ENCODE measurements around the gene RCVRN. TPM values are rescaled to one million over a fixed set of nuclear protein-coding genes. Genes with fewer than 3 reads are reported as not detected.

The RCVRN gene
- total RNA-seq, 1 donor from 2014 or later, result 0.38 TPM

DNA sequence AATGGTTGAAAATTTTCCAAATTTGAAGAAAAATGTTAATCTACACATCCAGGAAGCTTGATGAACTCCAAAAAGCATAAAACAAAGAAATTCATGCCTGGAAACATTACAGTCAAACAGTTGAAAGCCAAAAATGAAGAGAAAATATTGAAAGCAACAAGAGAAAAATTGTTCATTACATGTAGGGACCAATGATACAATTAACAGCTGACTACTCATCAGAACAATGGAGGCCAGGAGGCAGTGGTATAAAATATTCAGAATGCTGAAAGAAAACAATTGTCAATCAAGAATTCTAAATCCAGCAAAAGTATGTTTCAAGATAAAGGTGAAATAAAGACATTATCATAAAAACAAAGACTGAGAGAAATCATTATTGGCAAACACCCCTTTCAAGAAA, 21.6 kb downstream of the RCVRN start:
- Mint-ChIP-seq H3K27ac (no peak overlapping the region), H3K27me3 (no peaks in the 10 kb centered on the region), H3K36me3 (ENCODE audit: low read depth) (no peaks in the 10 kb centered on the region), H3K9me3 (peaks cover 19% of the 10 kb centered on the region), H3K4me1 (no peaks in the 10 kb centered on the region), H3K4me3 (no peak overlapping the region)
- intact Hi-C loops (cut with micrococcal nuclease), result no loop called here
- ATAC-seq (ENCODE audit: low read depth) (no peak), DNase-seq (no peak)
- ChIA-PET POLR2A (no interaction called here), CTCF (no interaction called here)
- TF ChIP-seq, protein P1, sequence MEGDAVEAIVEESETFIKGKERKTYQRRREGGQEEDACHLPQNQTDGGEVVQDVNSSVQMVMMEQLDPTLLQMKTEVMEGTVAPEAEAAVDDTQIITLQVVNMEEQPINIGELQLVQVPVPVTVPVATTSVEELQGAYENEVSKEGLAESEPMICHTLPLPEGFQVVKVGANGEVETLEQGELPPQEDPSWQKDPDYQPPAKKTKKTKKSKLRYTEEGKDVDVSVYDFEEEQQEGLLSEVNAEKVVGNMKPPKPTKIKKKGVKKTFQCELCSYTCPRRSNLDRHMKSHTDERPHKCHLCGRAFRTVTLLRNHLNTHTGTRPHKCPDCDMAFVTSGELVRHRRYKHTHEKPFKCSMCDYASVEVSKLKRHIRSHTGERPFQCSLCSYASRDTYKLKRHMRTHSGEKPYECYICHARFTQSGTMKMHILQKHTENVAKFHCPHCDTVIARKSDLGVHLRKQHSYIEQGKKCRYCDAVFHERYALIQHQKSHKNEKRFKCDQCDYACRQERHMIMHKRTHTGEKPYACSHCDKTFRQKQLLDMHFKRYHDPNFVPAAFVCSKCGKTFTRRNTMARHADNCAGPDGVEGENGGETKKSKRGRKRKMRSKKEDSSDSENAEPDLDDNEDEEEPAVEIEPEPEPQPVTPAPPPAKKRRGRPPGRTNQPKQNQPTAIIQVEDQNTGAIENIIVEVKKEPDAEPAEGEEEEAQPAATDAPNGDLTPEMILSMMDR (IDR thresholded peaks at IDR 0.05), result no peak

DNA sequence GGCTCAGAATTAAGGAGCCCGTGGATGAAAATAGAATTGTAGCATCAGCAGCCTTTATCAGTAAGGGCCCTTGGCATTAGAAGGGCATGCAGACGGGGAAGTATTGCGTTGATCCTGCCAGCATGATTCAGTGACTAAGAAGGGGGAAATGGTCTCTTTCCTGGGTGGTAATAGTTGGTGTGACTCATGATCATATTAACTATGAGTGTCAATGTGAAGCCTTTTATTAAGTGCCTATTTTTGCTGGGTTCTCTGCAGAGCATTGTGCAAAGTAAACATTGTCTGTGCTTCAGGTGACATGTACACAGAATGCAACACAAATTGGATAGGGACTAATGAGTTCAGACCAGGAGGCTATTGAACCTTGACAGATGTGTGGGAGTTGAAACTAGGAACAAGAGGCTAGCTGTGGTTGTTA, 24.5 kb downstream of the RCVRN start:
- ATAC-seq (ENCODE audit: low read depth) (no peak), DNase-seq (no peak)
- POLR2A ChIA-PET, result no interaction called here
- Mint-ChIP-seq H3K27me3 (no peaks in the 10 kb centered on the region), H3K36me3 (ENCODE audit: low read depth) (no peaks in the 10 kb centered on the region), H3K27ac (no peak overlapping the region), H3K9me3 (peaks cover 19% of the 10 kb centered on the region), H3K4me3 (no peak overlapping the region), H3K4me1 (no peaks in the 10 kb centered on the region)
- TF ChIP-seq, protein P1 (IDR thresholded peaks at IDR 0.05), result no peak
- CTCF ChIA-PET, result no interaction called here
- intact Hi-C loops (cut with micrococcal nuclease), result no loop called here

DNA sequence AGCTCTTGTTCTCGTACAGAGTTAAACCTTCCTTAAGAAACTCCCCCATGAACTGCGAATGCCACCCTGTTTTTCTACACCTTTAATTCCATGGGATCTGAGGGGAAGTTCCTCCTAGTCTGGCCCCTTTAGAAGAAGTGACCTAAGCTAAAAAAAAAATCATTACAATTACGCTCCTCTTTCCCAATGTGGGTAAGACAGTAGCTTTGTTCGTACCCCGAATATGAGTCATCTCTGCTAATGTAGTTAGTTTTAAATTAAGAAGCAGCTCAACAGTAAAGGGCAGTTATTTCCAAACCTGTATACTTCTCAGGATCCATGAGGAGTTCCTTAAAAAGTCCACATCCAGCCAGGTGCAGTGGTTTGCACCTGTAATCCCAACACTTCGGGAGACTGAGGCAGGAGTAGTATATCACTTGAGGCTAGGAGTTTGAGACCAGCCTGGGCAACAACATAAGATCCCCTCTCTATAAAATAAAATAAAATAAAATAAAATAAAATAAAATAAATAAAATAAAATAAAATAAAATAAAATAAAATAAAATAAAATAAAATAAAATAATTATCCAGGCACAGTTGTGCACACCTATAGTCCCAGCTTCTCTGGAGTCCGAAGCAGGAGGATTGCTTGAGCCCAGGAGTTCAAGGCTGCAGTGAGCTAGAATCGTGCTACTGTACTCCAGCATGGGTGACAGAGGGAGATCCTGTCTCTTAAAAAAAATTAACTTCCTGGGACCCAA, 26.1 kb downstream of the RCVRN start:
- intact Hi-C loops (cut with micrococcal nuclease), result no loop called here
- Mint-ChIP-seq H3K4me3 (no peak overlapping the region), H3K36me3 (ENCODE audit: low read depth) (no peaks in the 10 kb centered on the region), H3K27me3 (no peaks in the 10 kb centered on the region), H3K27ac (no peak overlapping the region), H3K4me1 (no peaks in the 10 kb centered on the region), H3K9me3 (peaks cover 19% of the 10 kb centered on the region)
- TF ChIP-seq, protein P1 (IDR thresholded peaks at IDR 0.05), result no peak
- ATAC-seq (ENCODE audit: low read depth) (no peak), DNase-seq (no peak)
- CTCF ChIA-PET, result no interaction called here
- POLR2A ChIA-PET, result no interaction called here

DNA sequence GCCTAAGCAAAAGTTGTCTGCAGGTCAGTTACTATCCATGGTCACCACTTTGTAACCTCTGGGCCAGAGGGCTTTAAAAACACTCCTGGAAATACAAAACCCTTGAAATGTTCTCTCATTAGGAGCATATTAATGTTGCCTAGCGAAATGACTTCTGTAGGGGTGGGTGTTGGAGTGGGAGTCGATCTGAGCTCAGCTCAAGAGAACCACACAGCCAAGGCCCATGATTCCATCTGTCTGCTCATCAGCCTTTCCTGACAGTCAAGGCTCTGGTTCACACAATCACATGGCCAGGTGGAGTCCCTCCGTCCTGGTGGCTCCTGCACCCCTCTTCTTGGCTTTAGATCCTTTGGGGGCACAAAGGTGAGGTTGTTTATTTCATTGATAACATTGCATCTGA, 26.7 kb downstream of the RCVRN start:
- ATAC-seq (ENCODE audit: low read depth) (no peak), DNase-seq (no peak)
- Mint-ChIP-seq H3K4me1 (no peaks in the 10 kb centered on the region), H3K36me3 (ENCODE audit: low read depth) (no peaks in the 10 kb centered on the region), H3K27ac (no peak overlapping the region), H3K27me3 (no peaks in the 10 kb centered on the region), H3K9me3 (peaks cover 15% of the 10 kb centered on the region), H3K4me3 (no peak overlapping the region)
- ChIA-PET POLR2A (no interaction called here), CTCF (no interaction called here)
- intact Hi-C loops (cut with micrococcal nuclease), result no loop called here
- TF ChIP-seq, protein P1 (IDR thresholded peaks at IDR 0.05), result no peak

DNA sequence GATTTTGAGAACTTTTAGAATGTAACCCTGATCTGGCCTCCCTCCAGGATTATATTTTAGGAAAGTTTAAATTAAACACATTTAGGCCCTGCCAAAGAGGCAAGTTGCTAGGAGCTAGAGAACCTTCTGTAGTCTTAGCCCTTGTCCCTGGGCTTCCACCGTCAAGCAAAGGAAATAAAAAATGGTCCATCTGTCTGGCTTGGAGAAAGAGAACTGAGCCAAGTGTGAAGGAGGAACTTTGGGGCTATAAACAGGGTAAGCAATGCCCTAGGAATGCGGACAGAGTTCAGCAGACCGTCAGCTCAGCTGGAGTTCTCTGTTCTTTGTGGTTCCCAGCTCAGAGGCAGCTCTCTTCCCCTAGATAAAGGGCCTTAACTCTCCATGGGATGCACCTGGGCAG, 29.6 kb downstream of the RCVRN start:
- TF ChIP-seq, protein P1 (IDR thresholded peaks at IDR 0.05), result no peak
- ChIA-PET CTCF (no interaction called here), POLR2A (no interaction called here)
- H3K27me3 Mint-ChIP-seq, result peaks cover 2% of the 10 kb centered on the region
- no peak for DNase-seq
- H3K9me3 Mint-ChIP-seq, result no peaks in the 10 kb centered on the region
- intact Hi-C loops (cut with micrococcal nuclease), result no loop called here
- H3K4me3 Mint-ChIP-seq, result no peak overlapping the region
- no peak for ATAC-seq (ENCODE audit: low read depth)
- no peaks in the 10 kb centered on the region for H3K4me1 Mint-ChIP-seq
- H3K36me3 Mint-ChIP-seq (ENCODE audit: low read depth), result no peaks in the 10 kb centered on the region
- H3K27ac Mint-ChIP-seq, result no peak overlapping the region

All from activated B cell treated with CpG ODN at 0.5 μM for 24 hours (primary cell).